CD4-positive, alpha-beta T cell (primary cell): Measurements from ENCODE around the gene SLC19A1. TPM values are rescaled to one million over a fixed set of nuclear protein-coding genes. Genes with fewer than 3 reads are reported as not detected.

Source experiments
- ATAC-seq: fragments of 200-7000 bp; cut with Tn5 transposase; one replicate; pipeline ENCODE4 v1.10.0; 2022; ENCODE audit warnings: mild to moderate bottlenecking; ENCODE audit not compliant: poor library complexity
- CTCF ChIA-PET: fragments of 350-600 bp; sonication (Branson Sonifier 250); formaldehyde crosslinking; loops from one replicate; lab custom pipeline; 2021; ENCODE audit warnings: antibody characterized with exemption, inconsistent platforms; lab: Charles Lee
- POLR2A ChIA-PET: fragments of 350-600 bp; sonication (Branson Sonifier 250); formaldehyde crosslinking; loops from one replicate; lab custom pipeline; 2021; ENCODE audit warnings: antibody characterized with exemption, inconsistent platforms; lab: Charles Lee
- DNase-seq, 14 experiments: peaks; one replicate each; pipeline ENCODE4 v3.0.0-alpha.2; 2013 to 2020; ENCODE audit warnings: mixed read lengths in 2 of 14
- H3K27ac ChIP-seq, 2 donors: one replicate each; pipeline versions ENCODE4 v1.5.1 to v1.7.0; 2013; ENCODE audit warnings: low read length in 2 of 2, low read depth in 1 of 2, mild to moderate bottlenecking in 1 of 2
- H3K27me3 ChIP-seq, 2 experiments: 1 replicate in 1 of 2; 2 replicates in 1 of 2; pipeline versions ENCODE4 v1.6.1 to v1.7.0; 2013; ENCODE audit warnings: low read length in 2 of 2, control low read depth in 1 of 2, mild to moderate bottlenecking in 1 of 2, moderate library complexity in 1 of 2; ENCODE audit not compliant: insufficient read depth in 2 of 2, control insufficient read depth in 1 of 2
- H3K36me3 ChIP-seq: one replicate; pipeline ENCODE4 v1.6.1; 2013; ENCODE audit warnings: low read length, control low read depth; ENCODE audit not compliant: insufficient read depth
- H3K4me1 ChIP-seq: one replicate; pipeline ENCODE4 v1.6.1; 2013; ENCODE audit warnings: low read length, control low read depth; ENCODE audit not compliant: insufficient read depth
- H3K4me3 ChIP-seq: one replicate; pipeline ENCODE4 v1.5.1; 2013; ENCODE audit warnings: mild to moderate bottlenecking, low read length, moderate library complexity
- H3K9me3 ChIP-seq, 2 experiments: 1 replicate in 1 of 2; 2 replicates in 1 of 2; pipeline versions ENCODE4 v1.6.1 to v1.7.0; 2013; ENCODE audit warnings: low read length in 2 of 2, mild to moderate bottlenecking in 2 of 2, control low read depth in 1 of 2, moderate library complexity in 1 of 2; ENCODE audit not compliant: control insufficient read depth in 1 of 2, insufficient read depth in 1 of 2
- H3K27ac Mint-ChIP-seq: one replicate; pipeline ENCODE4 v1.8.0; 2020; ENCODE audit warnings: mixed read lengths
- H3K27me3 Mint-ChIP-seq: one replicate; pipeline ENCODE4 v1.8.0; 2021; ENCODE audit warnings: mixed read lengths
- H3K36me3 Mint-ChIP-seq: one replicate; pipeline ENCODE4 v1.8.0; 2021; ENCODE audit warnings: low read depth, mixed read lengths
- H3K4me1 Mint-ChIP-seq: one replicate; pipeline ENCODE4 v1.8.0; 2021; ENCODE audit warnings: low read depth, mixed read lengths
- H3K4me3 Mint-ChIP-seq: one replicate; pipeline ENCODE4 v1.8.0; 2020; ENCODE audit warnings: mild to moderate bottlenecking, mixed read lengths
- H3K9me3 Mint-ChIP-seq: one replicate; pipeline ENCODE4 v1.8.0; 2020; ENCODE audit warnings: mixed read lengths
- intact Hi-C, 2 experiments: fragments of 100-400 bp; cut with DNase I in 1 of 2; cut with micrococcal nuclease in 1 of 2; formaldehyde crosslinking; loops; one replicate each; pipeline versions ENCODE4 v1.15.1 to v1.9.0; 2023 to 2025; cut with DNase I, micrococcal nuclease
- total RNA-seq, 174 experiments: library from RNA in 2 of 174; stranded (reverse) in 2 of 174; gene quantifications; one replicate each; pipeline ENCODE4 v1.2.3 and lab custom pipeline; 2021 to 2026
- TF ChIP-seq, protein P1 (sequence below): fragments of 200-600 bp; IDR thresholded peaks from one replicate; pipeline ENCODE4 v1.8.0; 2022; ENCODE audit warnings: antibody characterized with exemption, mild to moderate bottlenecking

Gene SLC19A1
- total RNA-seq, 2 experiments from 2014 or later: 11.5 to 12.0 TPM

DNA sequence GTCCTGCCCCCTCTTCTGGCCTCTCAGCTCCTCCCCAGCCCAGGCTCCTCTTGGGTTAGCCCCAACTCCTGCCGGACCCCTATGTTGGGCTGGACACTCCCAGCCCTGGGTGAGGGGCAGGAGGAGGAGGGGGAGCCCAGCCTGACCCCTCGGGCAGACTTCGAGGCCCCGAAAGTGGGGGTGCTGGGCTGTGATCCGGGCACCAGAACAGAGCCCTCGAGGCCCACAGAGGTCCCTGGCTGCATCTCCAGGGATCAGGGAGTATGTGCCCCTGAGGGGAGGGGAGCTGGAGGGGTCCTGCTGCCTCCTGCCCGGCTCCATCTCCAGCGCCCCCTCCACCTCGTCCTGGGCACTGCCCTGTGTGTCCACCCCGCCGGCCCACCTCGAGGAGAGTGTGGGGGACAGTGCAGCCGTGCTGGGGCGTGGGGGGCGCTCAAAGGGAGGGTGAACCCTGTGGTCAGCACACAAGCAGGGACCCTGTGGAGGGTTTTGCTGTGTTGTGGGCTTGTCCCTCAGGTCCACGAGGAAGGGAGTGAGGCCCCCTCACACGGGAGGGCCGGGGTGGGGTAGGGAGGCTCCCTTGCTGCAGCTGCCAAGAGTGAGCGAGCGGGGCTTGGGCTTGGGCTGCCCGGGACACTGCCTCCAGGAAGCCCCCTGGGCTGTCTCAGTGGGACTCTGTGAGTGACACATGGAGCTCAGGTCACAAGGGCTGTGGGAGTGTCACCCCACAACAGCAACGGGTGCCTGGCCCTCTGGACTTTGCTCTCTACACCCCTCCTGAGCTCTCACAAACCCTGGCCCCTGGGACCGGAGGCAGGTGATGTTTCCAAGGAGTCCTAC is 82.8 kb downstream of the SLC19A1 start:
- Histone ChIP-seq H3K36me3 (no peaks in the 10 kb centered on the region), H3K27me3 (peaks cover 0 to 2% of the 10 kb centered on the region in 2 experiments), H3K9me3 (peaks cover 6 to 14% of the 10 kb centered on the region in 2 experiments), H3K27ac (no peak overlapping the region), H3K4me1 (peaks cover 5% of the 10 kb centered on the region), H3K4me3 (no peak overlapping the region)
- TF ChIP-seq, protein P1, sequence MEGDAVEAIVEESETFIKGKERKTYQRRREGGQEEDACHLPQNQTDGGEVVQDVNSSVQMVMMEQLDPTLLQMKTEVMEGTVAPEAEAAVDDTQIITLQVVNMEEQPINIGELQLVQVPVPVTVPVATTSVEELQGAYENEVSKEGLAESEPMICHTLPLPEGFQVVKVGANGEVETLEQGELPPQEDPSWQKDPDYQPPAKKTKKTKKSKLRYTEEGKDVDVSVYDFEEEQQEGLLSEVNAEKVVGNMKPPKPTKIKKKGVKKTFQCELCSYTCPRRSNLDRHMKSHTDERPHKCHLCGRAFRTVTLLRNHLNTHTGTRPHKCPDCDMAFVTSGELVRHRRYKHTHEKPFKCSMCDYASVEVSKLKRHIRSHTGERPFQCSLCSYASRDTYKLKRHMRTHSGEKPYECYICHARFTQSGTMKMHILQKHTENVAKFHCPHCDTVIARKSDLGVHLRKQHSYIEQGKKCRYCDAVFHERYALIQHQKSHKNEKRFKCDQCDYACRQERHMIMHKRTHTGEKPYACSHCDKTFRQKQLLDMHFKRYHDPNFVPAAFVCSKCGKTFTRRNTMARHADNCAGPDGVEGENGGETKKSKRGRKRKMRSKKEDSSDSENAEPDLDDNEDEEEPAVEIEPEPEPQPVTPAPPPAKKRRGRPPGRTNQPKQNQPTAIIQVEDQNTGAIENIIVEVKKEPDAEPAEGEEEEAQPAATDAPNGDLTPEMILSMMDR: no peak
- H3K4me3 Mint-ChIP-seq: no peak overlapping the region
- H3K27me3 Mint-ChIP-seq: peaks cover 4% of the 10 kb centered on the region
- POLR2A ChIA-PET: no interaction called here
- no peak overlapping the region for H3K27ac Mint-ChIP-seq
- no peaks in the 10 kb centered on the region for H3K36me3 Mint-ChIP-seq
- H3K9me3 Mint-ChIP-seq: peaks cover 8% of the 10 kb centered on the region
- ATAC-seq (no peak), DNase-seq (no peak)
- intact Hi-C loops: no loop called here
- H3K4me1 Mint-ChIP-seq: no peaks in the 10 kb centered on the region
- CTCF ChIA-PET: no interaction called here

DNA sequence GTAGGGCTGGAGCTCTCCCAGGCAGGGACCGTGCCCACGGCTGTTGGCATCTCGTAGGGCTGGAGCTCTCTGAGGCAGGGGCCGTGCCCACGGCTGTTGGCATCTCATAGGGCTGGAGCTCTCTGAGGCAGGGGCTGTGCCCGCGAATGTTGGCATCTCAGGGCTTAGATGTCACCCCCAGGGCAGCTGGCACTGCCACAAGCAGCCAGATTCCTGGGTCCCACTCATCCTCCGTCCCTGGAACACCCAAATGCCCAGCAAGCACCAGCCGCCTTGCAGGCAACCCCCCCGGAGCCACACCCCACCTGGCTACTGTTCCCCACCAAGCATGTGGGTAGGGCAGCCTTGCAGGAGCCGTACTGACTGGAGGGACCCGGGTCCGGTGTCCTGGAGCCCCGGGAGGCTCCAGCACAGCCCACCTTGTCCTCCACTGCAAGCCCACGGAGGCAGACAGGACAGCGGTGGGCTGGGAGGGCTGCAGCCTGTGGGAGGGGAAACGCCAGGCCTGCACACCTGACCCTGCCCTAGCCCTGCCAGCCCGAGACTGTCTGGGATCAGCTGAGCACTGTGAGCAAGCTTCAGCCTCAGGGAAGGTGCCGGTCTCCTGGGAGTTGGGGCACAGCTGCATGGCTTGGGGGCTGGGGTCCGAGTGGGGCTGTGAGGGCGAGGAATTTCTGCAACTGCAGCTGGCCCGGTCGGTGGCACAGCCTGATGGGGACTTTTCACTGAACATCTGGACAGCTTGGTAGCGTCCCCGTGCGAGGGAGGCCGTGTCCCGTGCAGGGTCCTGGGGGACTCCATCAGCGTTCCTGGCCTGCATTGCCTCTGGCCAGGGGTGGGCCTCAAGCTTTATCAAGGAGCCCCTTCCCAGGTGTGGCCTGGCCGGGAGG is 83.7 kb downstream of the SLC19A1 start:
- peaks cover 4% of the 10 kb centered on the region for H3K27me3 Mint-ChIP-seq
- TF ChIP-seq, protein P1: no peak
- POLR2A ChIA-PET: no interaction called here

DNA sequence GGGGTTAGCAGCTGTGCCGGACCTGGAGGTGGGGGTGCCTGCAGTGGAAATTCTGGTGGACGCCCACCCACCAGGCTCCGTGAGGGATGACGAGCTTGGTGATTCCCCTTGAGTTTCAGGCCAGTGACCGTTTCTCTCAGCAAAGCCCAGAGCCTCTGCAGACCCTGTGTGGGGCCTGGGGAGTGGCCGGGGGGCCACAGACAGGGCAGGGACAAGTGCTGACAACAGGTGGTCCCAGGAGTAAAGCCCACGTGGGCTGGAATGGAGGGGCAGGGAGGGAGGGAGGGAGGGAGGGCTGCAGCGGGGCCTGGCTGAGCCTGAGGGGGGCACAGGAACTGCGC is 84.4 kb downstream of the SLC19A1 start:
- no peaks in the 10 kb centered on the region for H3K4me1 Mint-ChIP-seq
- H3K27me3 Mint-ChIP-seq: peaks cover 4% of the 10 kb centered on the region
- no peaks in the 10 kb centered on the region for H3K36me3 Mint-ChIP-seq
- CTCF ChIA-PET: no interaction called here
- Histone ChIP-seq H3K4me3 (no peak overlapping the region), H3K36me3 (no peaks in the 10 kb centered on the region), H3K27me3 (no peaks in the 10 kb centered on the region), H3K27ac (no peak overlapping the region), H3K4me1 (peaks cover 5% of the 10 kb centered on the region), H3K9me3 (peaks cover 6 to 14% of the 10 kb centered on the region in 2 experiments)
- intact Hi-C loops: no loop called here
- no peak overlapping the region for H3K4me3 Mint-ChIP-seq
- POLR2A ChIA-PET: no interaction called here
- no peak for ATAC-seq
- DNase-seq: no peak
- peaks cover 8% of the 10 kb centered on the region for H3K9me3 Mint-ChIP-seq
- TF ChIP-seq, protein P1: no peak
- no peak overlapping the region for H3K27ac Mint-ChIP-seq

More for the DNA sequence above, 83.7 kb downstream of the SLC19A1 start:
- CTCF ChIA-PET: no interaction called here
- no peak overlapping the region for H3K27ac ChIP-seq
- H3K4me3 Mint-ChIP-seq: no peak overlapping the region
- H3K9me3 ChIP-seq: peaks cover 6 to 14% of the 10 kb centered on the region in 2 experiments
- no peak for DNase-seq
- no peaks in the 10 kb centered on the region for H3K36me3 Mint-ChIP-seq
- intact Hi-C loops: no loop called here
- no peaks in the 10 kb centered on the region for H3K4me1 Mint-ChIP-seq
- ATAC-seq: no peak
- H3K27ac Mint-ChIP-seq: no peak overlapping the region
- H3K9me3 Mint-ChIP-seq: peaks cover 8% of the 10 kb centered on the region
- no peaks in the 10 kb centered on the region for H3K36me3 ChIP-seq
- H3K4me1 ChIP-seq: peaks cover 5% of the 10 kb centered on the region
- H3K4me3 ChIP-seq: no peak overlapping the region
- peaks cover 0 to 2% of the 10 kb centered on the region in 2 experiments for H3K27me3 ChIP-seq
